Testis (tissue), 3 donors: ENCODE data around the gene ADAMTS7. TPM values are rescaled to one million over a fixed set of nuclear protein-coding genes. Genes with fewer than 3 reads are reported as not detected.
"Not testable (repeated sequence)": the region's sequence is repeated elsewhere in the genome, so short reads cannot be mapped to it uniquely, and the experiment has no call there.

Source experiments
- DNase-seq: peaks from one replicate; pipeline ENCODE4 v3.0.0-alpha.2; 2019
- H3K27ac ChIP-seq, 2 donors: fragments of 200-600 bp; sonication (generic); one replicate each; pipeline ENCODE4 v1.5.1; 2019
- H3K27me3 ChIP-seq: fragments of 200-600 bp; sonication (generic); one replicate; pipeline ENCODE4 v1.5.1; 2019
- H3K36me3 ChIP-seq: fragments of 200-600 bp; sonication (generic); one replicate; pipeline ENCODE4 v1.5.1; 2017; ENCODE audit warnings: low read depth; ENCODE audit errors: missing control alignments
- H3K4me1 ChIP-seq: fragments of 200-600 bp; sonication (generic); one replicate; pipeline ENCODE4 v1.5.1; 2019
- H3K4me3 ChIP-seq, 2 donors: fragments of 200-600 bp; sonication (generic); one replicate each; pipeline ENCODE4 v1.5.1; 2017 to 2019
- H3K9me3 ChIP-seq: fragments of 200-600 bp; sonication (generic); one replicate; pipeline ENCODE4 v1.5.1; 2017
- CTCF ChIP-seq, 3 experiments: fragments of 450-650 bp in 2 of 3; fragments of 200-600 bp in 1 of 3; sonication (generic) in 1 of 3; IDR thresholded peaks; one replicate each; pipeline ENCODE4 v1.5.1; 2016 to 2019; ENCODE audit warnings: antibody characterized with exemption in 3 of 3, mild to moderate bottlenecking in 2 of 3, moderate library complexity in 1 of 3
- POLR2A ChIP-seq: fragments of 450-650 bp; IDR thresholded peaks from one replicate; pipeline ENCODE4 v1.6.1; 2017; ENCODE audit warnings: antibody characterized with exemption, mild to moderate bottlenecking, moderate library complexity
- WGBS, 2 donors: methylation state at CpG; one replicate each; pipeline ENCODE4 v1.1.5; 2018; 5-methylcytosine and 5-hydroxymethylcytosine counted together
- intact Hi-C: fragments of 100-400 bp; cut with DNase I; formaldehyde crosslinking; loops from one replicate; pipeline ENCODE4 v1.15.1; 2023; ENCODE audit warnings: low total_unique reads
- polyA plus RNA-seq: library from polyadenylated mRNA; stranded (reverse); fragments of 350-450 nt; fragmentation: Illumina TruSeq; extraction: RNeasy Lipid Tissue Mini Kit (QIAGEN cat#74804); gene quantifications from one replicate; pipeline ENCODE4 v1.2.3, GENCODE V29; 2014; ENCODE audit warnings: low read depth, low replicate concordance; ENCODE audit not compliant: insufficient read depth
- total RNA-seq, 2 donors: library from RNA; depleted of rRNA; stranded (reverse); fragments of >200 nt; gene quantifications; one replicate each; pipeline ENCODE4 v1.2.3, GENCODE V29; 2016

ADAMTS7 gene
- total and polyA plus RNA-seq, 3 donors from 2014 or later: 5.7 to 11.9 (median 11.6) TPM

- no peaks in the 10 kb centered on the region for H3K9me3 ChIP-seq
- DNase-seq: no peak
- intact Hi-C loops: no loop called here
- TF ChIP-seq POLR2A (no peak), CTCF (IDR thresholded peaks at IDR 0.05) (no peak)
- WGBS, 2 donors: 88% methylated on average over 7 to 18 of the region's 18 CpGs
- no peaks in the 10 kb centered on the region for H3K27me3 ChIP-seq
- H3K27ac ChIP-seq: no peak overlapping the region
- H3K4me1 ChIP-seq: no peaks in the 10 kb centered on the region
- no peak overlapping the region for H3K4me3 ChIP-seq
- H3K36me3 ChIP-seq: no peaks in the 10 kb centered on the region
Measured at GRCh38 chr15:78768531-78769408, 42.5 kb downstream of the ADAMTS7 start.

- 86 to 92% methylated on average over 7 to 12 of the region's 13 CpGs for WGBS, 2 donors
- no peak overlapping the region for H3K27ac ChIP-seq
- no peak for TF ChIP-seq CTCF (IDR thresholded peaks at IDR 0.05)
- TF ChIP-seq POLR2A: no peak
- H3K4me3 ChIP-seq: no peak overlapping the region
- H3K27me3 ChIP-seq: no peaks in the 10 kb centered on the region
- H3K36me3 ChIP-seq: no peaks in the 10 kb centered on the region
- no peaks in the 10 kb centered on the region for H3K4me1 ChIP-seq
- intact Hi-C loops: no loop called here
- DNase-seq: no peak
- no peaks in the 10 kb centered on the region for H3K9me3 ChIP-seq
Measured at GRCh38 chr15:78768096-78768495, 43.2 kb downstream of the ADAMTS7 start.

- whole genome bisulfite sequencing, 2 donors: 91% methylated on average over 16 of the region's 16 CpGs; no CpG with 5 or more reads in 1 of the 2 donors
- Histone ChIP-seq H3K4me3 (no peak overlapping the region), H3K27ac (no peak overlapping the region), H3K36me3 (no peaks in the 10 kb centered on the region), H3K27me3 (no peaks in the 10 kb centered on the region), H3K4me1 (no peaks in the 10 kb centered on the region), H3K9me3 (no peaks in the 10 kb centered on the region)
- TF ChIP-seq CTCF (IDR thresholded peaks at IDR 0.05) (no peak), POLR2A (no peak)
- no peak for DNase-seq
- intact Hi-C loops: no loop called here
Measured at GRCh38 chr15:78767331-78767951, 43.8 kb downstream of the ADAMTS7 start.

GRCh38 chr15:78766641-78767071, 44.6 kb downstream of the ADAMTS7 start:
- H3K27me3 ChIP-seq, H3K27ac ChIP-seq, DNase-seq, intact Hi-C loops, H3K9me3 ChIP-seq, H3K36me3 ChIP-seq, H3K4me3 ChIP-seq, H3K4me1 ChIP-seq: not testable (repeated sequence)
- WGBS, 2 donors: 93 to 94% methylated on average over 3 to 21 of the region's 21 CpGs

- H3K4me3 ChIP-seq: no peak overlapping the region
- no peak overlapping the region for H3K27ac ChIP-seq
- intact Hi-C loops: no loop called here
- 93 to 95% methylated on average over 6 of the region's 6 CpGs for WGBS, 2 donors
- no peak for TF ChIP-seq CTCF (IDR thresholded peaks at IDR 0.05)
- TF ChIP-seq POLR2A: no peak
- no peaks in the 10 kb centered on the region for H3K27me3 ChIP-seq
- H3K9me3 ChIP-seq: no peaks in the 10 kb centered on the region
- no peak for DNase-seq
- H3K36me3 ChIP-seq: no peaks in the 10 kb centered on the region
- H3K4me1 ChIP-seq: no peaks in the 10 kb centered on the region
Measured at GRCh38 chr15:78766041-78766440, 45.2 kb downstream of the ADAMTS7 start.

GRCh38 chr15:78765154-78765860, 46.0 kb downstream of the ADAMTS7 start:
- H3K4me3 ChIP-seq, intact Hi-C loops, DNase-seq, H3K27me3 ChIP-seq, H3K9me3 ChIP-seq, H3K27ac ChIP-seq, H3K4me1 ChIP-seq, H3K36me3 ChIP-seq: not testable (repeated sequence)
- WGBS, 2 donors: 82% methylated on average over 17 of the region's 18 CpGs; no CpG with 5 or more reads in 1 of the 2 donors

GRCh38 chr15:78764340-78765153, 46.7 kb downstream of the ADAMTS7 start:
- H3K4me1 ChIP-seq, H3K36me3 ChIP-seq, H3K27ac ChIP-seq, H3K27me3 ChIP-seq, H3K9me3 ChIP-seq, DNase-seq, intact Hi-C loops, H3K4me3 ChIP-seq: not testable (repeated sequence)
- WGBS, 2 donors: 91 to 93% methylated on average over 6 to 28 of the region's 28 CpGs
